K562 (cell line): ENCODE data around the gene MOB1A. TPM values are rescaled to one million over a fixed set of nuclear protein-coding genes. Genes with fewer than 3 reads are reported as not detected.

ENCODE experiments used
- ATAC-seq: fragments of 200-7000 bp; cut with Tn5 transposase; 3 replicates; pipeline ENCODE4 v1.9.1; 2020; ENCODE audit warnings: moderate library complexity
- BruUV-seq: library from RNA; stranded (reverse); fragments of 400-500 nt; replicated peaks from 2 replicates; lab custom pipeline; 2021; lab: Mats Ljungman, UMichigan
- CTCF ChIA-PET: fragments of 300-600 bp; formaldehyde crosslinking; extraction: SDS; loops from one replicate; lab custom pipeline; 2021; ENCODE audit warnings: low intra/inter-chr PET ratio; lab: Yijun Ruan, JAX
- POLR2A ChIA-PET: fragments of 300-600, 350-650 bp; sonication (Branson Sonifier 250); formaldehyde crosslinking; extraction: SDS; loops from one replicate; lab custom pipeline; 2021; ENCODE audit warnings: antibody characterized with exemption, inconsistent platforms; lab: Yijun Ruan, JAX
- DNase-seq, 4 experiments: peaks; one replicate each; pipeline versions ENCODE4 v3.0.0 to v3.0.0-alpha.2; 2011 to 2018; ENCODE audit warnings: low spot score in 3 of 4, mixed read lengths in 3 of 4; ENCODE audit errors: extremely low read depth in 1 of 4
- FAIRE-seq: peaks from 2 replicates; lab custom pipeline; 2011; peaks lifted over from hg19 to GRCh38; lab: Jason Lieb, UNC
- H2AFZ ChIP-seq: 2 replicates; pipeline ENCODE4 v1.6.0; 2011; ENCODE audit warnings: low read depth, low read length, control low read depth, inconsistent platforms
- H3K27ac ChIP-seq: fragments of 200-600 bp; 3 replicates; pipeline ENCODE4 v1.8.0; 2011; ENCODE audit warnings: low read depth, mild to moderate bottlenecking, control low read depth, inconsistent platforms, low read length, moderate library complexity, mixed read lengths; ENCODE audit errors: extremely low read depth
- H3K27me3 ChIP-seq, 2 experiments: fragments of 300-600 bp in 1 of 2; 2 replicates in 1 of 2; 3 replicates in 1 of 2; pipeline versions ENCODE4 v1.6.0 to v1.8.0; 2011; ENCODE audit warnings: inconsistent platforms in 2 of 2, low read length in 2 of 2, mild to moderate bottlenecking in 1 of 2, mixed read lengths in 1 of 2, moderate library complexity in 1 of 2; ENCODE audit not compliant: control insufficient read depth in 2 of 2, insufficient read depth in 2 of 2
- H3K36me3 ChIP-seq: fragments of 300-600 bp; 3 replicates; pipeline ENCODE4 v1.8.0; 2011; ENCODE audit warnings: mild to moderate bottlenecking, low read length, inconsistent platforms; ENCODE audit not compliant: control insufficient read depth, insufficient read depth
- H3K4me1 ChIP-seq, 2 experiments: fragments of 200-600 bp in 1 of 2; replicated peaks in 1 of 2; 2 replicates in 1 of 2; 3 replicates in 1 of 2; pipeline versions ENCODE4 v1.5.1 to v1.8.0; 2011; ENCODE audit warnings: inconsistent platforms in 2 of 2, low read length in 2 of 2, mild to moderate bottlenecking in 1 of 2, mixed read lengths in 1 of 2, moderate library complexity in 1 of 2; ENCODE audit not compliant: control insufficient read depth in 2 of 2, insufficient read depth in 2 of 2
- H3K4me2 ChIP-seq: 2 replicates; pipeline ENCODE4 v1.6.1; 2011; ENCODE audit warnings: low read length, control low read depth, inconsistent platforms, mixed read lengths; ENCODE audit not compliant: insufficient read depth
- H3K4me3 ChIP-seq: fragments of 200-600 bp; sonication (generic), shearing (Covaris generic); 2 replicates; pipeline ENCODE4 v1.5.1; 2016; ENCODE audit warnings: control low read depth, inconsistent platforms
- H3K79me2 ChIP-seq: fragments of 200-600 bp; 3 replicates; pipeline ENCODE4 v1.8.0; 2011; ENCODE audit warnings: low read length, inconsistent platforms; ENCODE audit not compliant: control insufficient read depth, insufficient read depth
- H3K9ac ChIP-seq, 2 experiments: 2 replicates each; pipeline versions ENCODE4 v1.6.0 to v1.6.1; 2011; ENCODE audit warnings: low read depth in 2 of 2, low read length in 2 of 2, control low read depth in 1 of 2, inconsistent platforms in 1 of 2, mild to moderate bottlenecking in 1 of 2, mixed read lengths in 1 of 2; ENCODE audit not compliant: insufficient read depth in 1 of 2
- H3K9me1 ChIP-seq: one replicate; pipeline ENCODE4 v1.6.0; 2011; ENCODE audit warnings: inconsistent platforms, mild to moderate bottlenecking, low read length, moderate library complexity; ENCODE audit not compliant: control insufficient read depth, insufficient read depth
- H3K9me3 ChIP-seq: replicated peaks from 2 replicates; pipeline ENCODE4 v1.5.1; 2011; ENCODE audit warnings: low read depth, low read length, inconsistent platforms; ENCODE audit not compliant: control insufficient read depth, insufficient read depth
- H4K20me1 ChIP-seq: replicated peaks from 2 replicates; pipeline ENCODE4 v1.6.1; 2011; ENCODE audit warnings: low read length, inconsistent platforms, mixed read lengths; ENCODE audit not compliant: control insufficient read depth, insufficient read depth
- CBFA2T3 ChIP-seq: fragments of 450-650 bp; IDR thresholded peaks from 2 replicates; pipeline ENCODE4 v1.6.1; 2017
- CBFB ChIP-seq: sonication (generic); formaldehyde crosslinking; IDR thresholded peaks from 2 replicates; pipeline ENCODE4 v1.4.0; 2020; ENCODE audit warnings: mild to moderate bottlenecking, missing genetic modification reagents
- CTCF ChIP-seq, 3 experiments: IDR thresholded peaks in 2 of 3; conservative IDR thresholded peaks in 1 of 3; 2 replicates each; pipeline ENCODE4 v1.5.1; 2011 to 2012; ENCODE audit warnings: low read length in 3 of 3, mild to moderate bottlenecking in 3 of 3, control low read depth in 2 of 3, improper control_type of control experiment in 1 of 3, inconsistent platforms in 1 of 3, low read depth in 1 of 3, mixed read lengths in 1 of 3, moderate library complexity in 1 of 3; ENCODE audit not compliant: insufficient read depth in 2 of 3
- CTCFL ChIP-seq: IDR thresholded peaks from 2 replicates; pipeline ENCODE4 v1.6.1; 2011; ENCODE audit warnings: borderline replicate concordance, low read depth, mild to moderate bottlenecking, moderate library complexity, low read length; ENCODE audit not compliant: insufficient read depth, poor library complexity, severe bottlenecking
- E2F3 ChIP-seq: fragments of 250-450 bp; sonication (Bioruptor Pico); IDR thresholded peaks from 2 replicates; pipeline ENCODE4 v1.4.0; 2020; ENCODE audit warnings: mild to moderate bottlenecking
- FUS ChIP-seq: fragments of 200-400 bp; formaldehyde crosslinking; optimal IDR thresholded peaks from 2 replicates; pipeline ENCODE3; 2017; ENCODE audit warnings: low read depth, low read length
- JUND ChIP-seq, 2 experiments: IDR thresholded peaks; 2 replicates in 1 of 2; 3 replicates in 1 of 2; pipeline ENCODE4 v1.6.1; 2011; ENCODE audit warnings: borderline replicate concordance in 2 of 2, low read depth in 2 of 2, low read length in 2 of 2, improper control_type of control experiment in 1 of 2, missing biosample characterization in 1 of 2, missing genetic modification characterization in 1 of 2, missing genetic modification reagents in 1 of 2
- MAFK ChIP-seq: IDR thresholded peaks from 2 replicates; pipeline ENCODE4 v1.6.1; 2011; ENCODE audit warnings: low read length, improper control_type of control experiment
- MED1 ChIP-seq: sonication (generic); formaldehyde crosslinking; IDR thresholded peaks from 2 replicates; pipeline ENCODE4 v1.8.1; 2023; ENCODE audit warnings: missing genetic modification reagents, borderline replicate concordance
- RAD21 ChIP-seq, 2 experiments: fragments of 250-450 bp in 1 of 2; fragments of 450-650 bp in 1 of 2; sonication (Bioruptor Pico) in 1 of 2; formaldehyde crosslinking in 1 of 2; IDR thresholded peaks in 1 of 2; conservative IDR thresholded peaks in 1 of 2; 2 replicates each; pipeline versions ENCODE4 v1.4.0 to v1.8.0; 2020 to 2022; ENCODE audit warnings: mild to moderate bottlenecking in 2 of 2, moderate library complexity in 1 of 2
- STAT5A ChIP-seq: IDR thresholded peaks from 2 replicates; pipeline ENCODE4 v1.6.1; 2012; ENCODE audit warnings: low read length, inconsistent platforms, borderline replicate concordance
- TAL1 ChIP-seq: fragments of 450-650 bp; IDR thresholded peaks from 2 replicates; pipeline ENCODE4 v1.6.1; 2016; ENCODE audit warnings: mild to moderate bottlenecking
- XRCC5 ChIP-seq: fragments of 200-400 bp; formaldehyde crosslinking; IDR thresholded peaks from 2 replicates; pipeline ENCODE4 v1.6.1; 2017; ENCODE audit warnings: low read depth, mild to moderate bottlenecking, low read length
- YY1 ChIP-seq, 3 experiments: IDR thresholded peaks; 2 replicates each; pipeline ENCODE4 v1.6.1; 2011; ENCODE audit warnings: low read length in 2 of 3, mild to moderate bottlenecking in 2 of 3, moderate library complexity in 2 of 3, borderline replicate concordance in 1 of 3, control low read depth in 1 of 3, low read depth in 1 of 3; ENCODE audit not compliant: insufficient read depth in 3 of 3, insufficient replicate concordance in 2 of 3, control insufficient read depth in 1 of 3, insufficient read length in 1 of 3; ENCODE audit errors: extremely low read depth in 1 of 3
- ZBTB9 ChIP-seq: fragments of 450-650 bp; formaldehyde crosslinking; IDR thresholded peaks from 2 replicates; pipeline ENCODE4 v1.4.0; 2020; ENCODE audit warnings: mild to moderate bottlenecking, moderate library complexity
- WGBS: fragments of 100-300 bp; shearing (Covaris generic); methylation state at CpG from one replicate; pipeline ENCODE4 v1.1.6; 2016; ENCODE audit warnings: low coverage, mixed read lengths; ENCODE audit not compliant: insufficient coverage; ENCODE audit errors: missing lambda C conversion rate; 5-methylcytosine and 5-hydroxymethylcytosine counted together
- in situ Hi-C: fragments of 300-500 bp; cut with MboI; formaldehyde crosslinking; loops from 4 replicates; pipeline ENCODE4 v1.15.0; 2018; ENCODE audit warnings: inconsistent platforms, mixed read lengths
- intact Hi-C: fragments of 100-400 bp; cut with micrococcal nuclease; formaldehyde crosslinking; loops from 2 replicates; pipeline ENCODE4 v1.14.2; 2022
- polyA plus RNA-seq, 8 experiments: library from polyadenylated mRNA; depleted of rRNA in 4 of 8; stranded (reverse) in 5 of 8; unstranded in 3 of 8; fragments of >200 nt; fragmentation: Nextera tagmentation in 2 of 8; fragmentation: Illumina TruSeq in 1 of 8; extraction: Ambion mirVana in 2 of 8; extraction: Trizol in 1 of 8; gene quantifications; 2 replicates each; pipeline versions ENCODE4 v1.2.1 to v1.2.3, GENCODE V29; 2011 to 2014; ENCODE audit warnings: inconsistent platforms in 1 of 8, missing spikeins in 1 of 8
- total RNA-seq, 7 experiments: library from RNA; depleted of rRNA in 6 of 7; stranded (reverse); fragments of >200 nt in 6 of 7; fragmentation: Illumina TruSeq in 2 of 7; extraction: Trizol in 2 of 7; gene quantifications; 2 replicates each; pipeline versions ENCODE4 v1.2.1 to v1.2.3, GENCODE V29; 2011 to 2021; ENCODE audit warnings: low replicate concordance in 1 of 7

Gene MOB1A
- total and polyA plus RNA-seq, 9 of the 15 experiments (the other 6 are each of a cell fraction or from before 2014, with no cell fraction given): 24.8 to 100 (median 60.2) TPM

GRCh38 chr2:74227646-74228045 is 49.0 kb upstream of the MOB1A start:
- Histone ChIP-seq H3K4me3 (no peak overlapping the region), H3K4me1 (peaks cover 10 to 14% of the 10 kb centered on the region in 2 experiments), H3K36me3 (no peaks in the 10 kb centered on the region), H3K79me2 (no peaks in the 10 kb centered on the region), H3K27me3 (no peaks in the 10 kb centered on the region), H3K4me2 (no peak overlapping the region; the same call in 1 of the 2 replicates), H3K9me3 (no peaks in the 10 kb centered on the region), H3K9me1 (no peaks in the 10 kb centered on the region), H4K20me1 (no peaks in the 10 kb centered on the region), H2AFZ (peak overlapping the region; percentile 75; the same call in 1 of the 2 replicates), H3K9ac (peak overlapping the region in 1 of 2 experiments; percentile 66; a peak in 1 of 4 replicates), H3K27ac (no peak overlapping the region)
- no peak for TF ChIP-seq FUS
- no peak for TF ChIP-seq ZBTB9 (CRISPR knock-in tag)
- TF ChIP-seq CBFB (CRISPR knock-in tag): 0 out of 2 replicates have a peak, but pooled peaks have one; percentile 12
- no peak for TF ChIP-seq CBFA2T3
- TF ChIP-seq MED1 (CRISPR knock-in tag): no peak
- peak in 1 of 3 experiments; percentile 25 for TF ChIP-seq YY1 (IDR thresholded peaks at IDR 0.05; ENCODE audit: borderline replicate concordance in 1 of 3, control insufficient read depth in 1 of 3, extremely low read depth in 1 of 3, insufficient read depth in 3 of 3, insufficient read length in 1 of 3, insufficient replicate concordance in 2 of 3, low read depth in 1 of 3, low read length in 2 of 3)
- TF ChIP-seq STAT5A: no peak
- peak in 1 of 2 experiments; percentile 14; a peak in 1 of 4 replicates for TF ChIP-seq RAD21 (CRISPR knock-in tag; conservative IDR thresholded peaks at IDR 0.05 in 1 of 2, IDR thresholded peaks at IDR 0.05 in 1 of 2)
- TF ChIP-seq CTCFL: peak; percentile 67
- peak; percentile 40 to 53 (median 41); a peak in 5 of 6 replicates for TF ChIP-seq CTCF (IDR thresholded peaks at IDR 0.05 in 2 of 3, conservative IDR thresholded peaks at IDR 0.05 in 1 of 3; ENCODE audit: insufficient read depth in 2 of 3, low read depth in 1 of 3, low read length in 3 of 3)
- no peak for TF ChIP-seq E2F3
- TF ChIP-seq TAL1: no peak
- TF ChIP-seq XRCC5: 0 out of 2 replicates have a peak, but pooled peaks have one; percentile 27
- TF ChIP-seq MAFK: no peak
- no peak for TF ChIP-seq JUND (IDR thresholded peaks at IDR 0.05; ENCODE audit: borderline replicate concordance, low read depth, low read length)
- TF ChIP-seq JUND (tag; IDR thresholded peaks at IDR 0.05; ENCODE audit: borderline replicate concordance, low read depth, low read length): no peak
- ATAC-seq (peak; percentile 85), DNase-seq (peak; percentile 54 to 77 (median 64)), FAIRE-seq (no peak)
- WGBS: 15% methylated on average over 5 of the region's 5 CpGs
- CTCF ChIA-PET: no interaction called here
- POLR2A ChIA-PET: interaction anchor here (0.5 to 2.6 kb wide), 11 partner anchors 9 to 728 kb away, joined by 3 to 17 read pairs (median 3); no protein-coding TSS in a partner anchor
- no TSS peak for BruUV-seq
- in situ Hi-C loops: no loop called here
- intact Hi-C loops: no loop called here
